Left hindlimb (tissue), 1 donor: ENCODE results near the gene NFKB1.

Experiments
- DNase-seq: peaks from one replicate; pipeline ENCODE4 v3.0.0-alpha.2; 2018

Gene NFKB1

GRCh38 chr4:102637391-102637790 is 136.2 kb downstream of the NFKB1 start:
- DNase-seq, result no peak

- DNase-seq, result no peak
Measured at GRCh38 chr4:102638621-102639020, 137.5 kb downstream of the NFKB1 start.

GRCh38 chr4:102639598-102639997 is 138.4 kb downstream of the NFKB1 start:
- no peak for DNase-seq

- no peak for DNase-seq
Measured at GRCh38 chr4:102640669-102641068, 139.5 kb downstream of the NFKB1 start.

GRCh38 chr4:102641793-102642192 is 140.6 kb downstream of the NFKB1 start:
- no peak for DNase-seq

GRCh38 chr4:102642631-102643298 is 141.6 kb downstream of the NFKB1 start:
- no peak for DNase-seq

GRCh38 chr4:102647117-102647516 is 146.0 kb downstream of the NFKB1 start:
- DNase-seq, result no peak

- DNase-seq, result no peak
Measured at GRCh38 chr4:102657206-102657605, 156.0 kb downstream of the NFKB1 start.

- no peak for DNase-seq
Measured at GRCh38 chr4:102663073-102663472, 161.9 kb downstream of the NFKB1 start.

- no peak for DNase-seq
Measured at GRCh38 chr4:102665527-102665926, 164.4 kb downstream of the NFKB1 start.
